GM10248 (cell line): Measurements from ENCODE around the gene CCDC87.

ENCODE experiments used
- CTCF ChIA-PET: fragments of 300-600 bp; sonication (Branson Sonifier 250); formaldehyde crosslinking; extraction: SDS; loops from one replicate; lab custom pipeline; 2021; ENCODE audit warnings: antibody characterized with exemption; lab: Yijun Ruan, JAX
- POLR2A ChIA-PET: fragments of 350-650 bp; sonication (Branson Sonifier 250); formaldehyde crosslinking; extraction: SDS; loops from one replicate; lab custom pipeline; 2020; ENCODE audit warnings: antibody characterized with exemption; lab: Yijun Ruan, JAX
- DNase-seq: peaks from one replicate; pipeline ENCODE4 v3.0.0; 2012; ENCODE audit errors: extremely low spot score
- CTCF ChIP-seq: IDR thresholded peaks from 2 replicates; pipeline ENCODE4 v1.5.1; 2012; ENCODE audit warnings: mild to moderate bottlenecking, low read depth; ENCODE audit errors: extremely low read depth, missing control alignments, control extremely low read depth

CCDC87 gene

GRCh38 chr11:66559866-66560676 is 32.8 kb downstream of the CCDC87 start:
- POLR2A ChIA-PET = no interaction called here
- CTCF ChIA-PET = interaction anchor here (0.8 to 2.6 kb wide), 2 partner anchors 9 to 119 kb away, joined by 3 to 7 read pairs; partner anchors contain the start of gene CTSF
- DNase-seq = no peak
- TF ChIP-seq CTCF = no peak

DNA sequence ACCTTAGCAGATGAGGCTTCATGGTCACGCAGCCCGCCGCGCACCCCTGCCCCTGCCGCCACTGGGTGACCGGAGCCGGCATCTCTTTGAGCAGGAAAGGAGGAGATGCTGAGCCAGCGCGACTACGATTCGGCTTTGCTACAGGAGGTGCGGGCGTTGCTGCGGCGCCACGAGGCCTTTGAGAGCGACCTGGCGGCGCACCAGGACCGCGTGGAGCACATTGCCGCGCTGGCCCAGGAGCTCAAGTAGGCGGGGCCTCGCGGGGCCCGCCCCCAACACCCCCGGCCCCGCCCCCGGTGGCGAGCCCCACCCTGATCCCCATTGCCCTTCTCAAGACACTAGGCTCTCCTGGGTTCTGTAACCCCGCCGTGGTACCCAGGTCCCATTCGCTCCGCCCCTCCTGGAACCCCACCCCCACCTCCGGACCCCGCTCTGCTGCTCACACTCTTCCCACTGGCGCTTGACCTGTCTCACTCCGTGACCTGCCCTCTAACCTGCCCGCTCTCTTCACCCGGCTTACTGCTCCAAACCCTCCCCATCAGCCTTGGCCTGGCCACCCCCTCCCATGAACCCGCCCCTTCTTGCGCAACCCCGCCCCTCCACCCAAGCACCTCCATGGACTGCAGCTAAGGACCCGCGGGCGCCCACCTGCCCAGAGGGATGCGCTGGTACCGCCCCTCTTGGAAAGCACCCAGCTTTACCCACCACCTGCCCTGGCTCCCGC is 33.6 kb downstream of the CCDC87 start:
- CTCF ChIA-PET = interaction anchor here (2.6 kb wide), 1 partner anchor 10 kb away, joined by 7 read pairs; the partner anchor contains the start of gene CTSF
- POLR2A ChIA-PET = interaction anchor here (0.5 kb wide), 1 partner anchor 40 kb away, joined by 4 read pairs; no protein-coding TSS in a partner anchor
- DNase-seq = no peak
- no peak for TF ChIP-seq CTCF

DNA sequence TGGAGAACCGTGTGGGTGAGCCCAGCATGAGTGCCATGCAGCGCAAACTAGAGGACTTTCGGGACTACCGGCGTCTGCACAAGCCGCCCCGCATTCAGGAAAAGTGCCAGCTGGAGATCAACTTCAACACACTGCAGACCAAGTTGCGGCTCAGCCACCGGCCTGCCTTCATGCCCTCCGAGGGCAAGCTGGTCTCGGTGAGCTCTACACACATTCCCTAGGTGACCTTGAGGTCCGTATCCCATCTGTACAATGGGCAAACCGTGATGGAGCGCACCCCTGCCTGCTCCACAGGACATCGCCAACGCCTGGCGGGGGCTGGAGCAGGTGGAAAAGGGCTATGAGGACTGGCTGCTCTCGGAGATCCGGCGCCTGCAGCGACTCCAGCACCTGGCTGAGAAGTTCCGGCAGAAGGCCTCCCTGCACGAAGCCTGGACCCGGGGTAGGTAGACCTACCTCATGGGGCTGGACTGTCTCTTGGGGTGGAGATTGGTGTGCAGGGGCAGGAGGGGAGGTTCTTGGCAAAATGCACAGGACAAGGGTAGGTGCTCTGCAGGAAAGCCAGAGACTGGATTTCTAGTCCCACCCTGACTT is 35.0 kb downstream of the CCDC87 start:
- no peak for TF ChIP-seq CTCF
- CTCF ChIA-PET = no interaction called here
- DNase-seq = no peak
- POLR2A ChIA-PET = no interaction called here

DNA sequence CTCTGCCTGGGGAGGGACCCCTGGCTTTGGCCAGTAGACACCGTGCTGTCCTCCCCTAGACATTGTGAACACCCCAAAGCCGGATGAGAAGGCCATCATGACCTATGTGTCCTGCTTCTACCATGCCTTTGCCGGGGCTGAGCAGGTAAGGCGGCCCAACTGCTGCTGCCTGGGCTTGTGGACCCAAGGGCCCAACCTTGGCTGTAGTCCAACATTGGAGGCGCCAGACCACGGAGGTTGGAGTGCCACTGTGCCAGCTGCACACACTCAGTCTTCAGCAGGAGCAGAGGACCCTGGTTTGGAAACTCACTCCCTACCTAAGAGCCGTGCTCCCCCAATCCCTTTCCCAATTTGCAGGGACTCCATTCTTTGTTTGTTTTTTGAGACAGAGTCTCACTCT is 36.8 kb downstream of the CCDC87 start:
- TF ChIP-seq CTCF = no peak
- DNase-seq = no peak
- POLR2A ChIA-PET = no interaction called here
- CTCF ChIA-PET = no interaction called here

GRCh38 chr11:66555416-66555815 is 37.4 kb downstream of the CCDC87 start:
- POLR2A ChIA-PET = no interaction called here
- CTCF ChIA-PET = interaction anchor here (1.3 kb wide), 1 partner anchor 148 kb away, joined by 4 read pairs; no protein-coding TSS in a partner anchor
- DNase-seq = no peak
- TF ChIP-seq CTCF = no peak

- ChIA-PET POLR2A (no interaction called here), CTCF (interaction anchor here (1.3 kb wide), 1 partner anchor 147 kb away, joined by 4 read pairs; no protein-coding TSS in a partner anchor)
- no peak for DNase-seq
- TF ChIP-seq CTCF = no peak
Measured at GRCh38 chr11:66554602-66555001, 38.3 kb downstream of the CCDC87 start.
